Stimulated activated CD4-positive, alpha-beta T cell treated with anti-CD3 and anti-CD28 coated beads, Interleukin-15, amount 100 ng/mL, for 48 hours (primary cell): ENCODE data around the gene CCDC90B.
"Not testable (repeated sequence)": the region's sequence is repeated elsewhere in the genome, so short reads cannot be mapped to it uniquely, and the experiment has no call there.

ENCODE experiments used
- DNase-seq, 2 donors: peaks; one replicate each; pipeline ENCODE4 v3.0.0-alpha.2; 2020; ENCODE audit warnings: low read depth in 2 of 2

CCDC90B gene

GRCh38 chr11:83287631-83288030 is 1.5 kb upstream of the CCDC90B start:
- DNase-seq: no peak

- DNase-seq: no peak
Observed at GRCh38 chr11:83285151-83285770, 906 bp downstream of the CCDC90B start.

GRCh38 chr11:83284501-83285150 is 1.5 kb downstream of the CCDC90B start:
- no peak for DNase-seq

- DNase-seq: no peak
Observed at GRCh38 chr11:83282084-83282716, 4.0 kb downstream of the CCDC90B start.

- no peak for DNase-seq
Observed at GRCh38 chr11:83280256-83280655, 5.9 kb downstream of the CCDC90B start.

GRCh38 chr11:83278351-83278750 is 7.8 kb downstream of the CCDC90B start:
- DNase-seq: no peak

GRCh38 chr11:83275888-83276641 is 10.1 kb downstream of the CCDC90B start:
- no peak for DNase-seq

- DNase-seq: no peak
Observed at GRCh38 chr11:83272627-83273026, 13.5 kb downstream of the CCDC90B start.

GRCh38 chr11:83271734-83272133 is 14.4 kb downstream of the CCDC90B start:
- DNase-seq: not testable (repeated sequence)

GRCh38 chr11:83269080-83269479 is 17.1 kb downstream of the CCDC90B start:
- DNase-seq: not testable (repeated sequence)

GRCh38 chr11:83265331-83265730 is 20.8 kb downstream of the CCDC90B start:
- no peak for DNase-seq

- no peak for DNase-seq
Observed at GRCh38 chr11:83259559-83259958, 26.6 kb downstream of the CCDC90B start.

- no peak for DNase-seq
Observed at GRCh38 chr11:83257761-83258168, 28.4 kb downstream of the CCDC90B start.

GRCh38 chr11:83256602-83257340 is 29.4 kb downstream of the CCDC90B start:
- no peak for DNase-seq

- DNase-seq: no peak
Observed at GRCh38 chr11:83255366-83255765, 30.8 kb downstream of the CCDC90B start.

- no peak for DNase-seq
Observed at GRCh38 chr11:83252941-83253340, 33.2 kb downstream of the CCDC90B start.

GRCh38 chr11:83252266-83252665 is 33.9 kb downstream of the CCDC90B start:
- DNase-seq: no peak

- DNase-seq: no peak
Observed at GRCh38 chr11:83249972-83250593, 36.1 kb downstream of the CCDC90B start.

- no peak for DNase-seq
Observed at GRCh38 chr11:83249445-83249844, 36.7 kb downstream of the CCDC90B start.

GRCh38 chr11:83241291-83241946 is 44.7 kb downstream of the CCDC90B start:
- DNase-seq: no peak

- DNase-seq: no peak
Observed at GRCh38 chr11:83238111-83238510, 48.1 kb downstream of the CCDC90B start.
